Measurements from ENCODE around the gene NDST3. TPM values are rescaled to one million over a fixed set of nuclear protein-coding genes. Genes with fewer than 3 reads are reported as not detected.

NDST3 gene
- total RNA-seq, 2 donors from 2014 or later: 0.09 to 0.25 TPM

DNA sequence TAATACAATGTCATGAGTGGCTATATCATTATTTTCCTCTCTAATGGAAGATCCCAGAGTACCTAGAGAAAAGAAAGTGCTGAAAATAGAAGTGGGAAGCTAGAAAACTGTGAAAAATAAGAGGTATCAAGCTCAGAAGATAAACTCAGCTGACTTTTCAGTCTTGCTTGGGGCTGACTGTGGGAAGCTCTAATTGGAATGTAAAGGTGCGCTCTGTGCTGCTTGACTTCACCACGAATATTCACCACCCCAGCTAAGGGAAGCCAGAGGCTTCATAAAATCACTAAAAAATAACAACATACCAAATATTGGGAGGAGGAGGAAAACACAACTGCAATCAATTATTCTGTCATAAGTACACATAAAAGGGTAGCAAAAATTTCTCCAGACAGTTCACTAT is 25.1 kb downstream of the NDST3 start:
- ATAC-seq: no peak
- no peak for DNase-seq
- intact Hi-C loops (cut with DNase I, micrococcal nuclease): no loop called here

GRCh38 chr4:118076958-118077766 is 42.9 kb downstream of the NDST3 start:
- DNase-seq (peak in 1 of 2 donors; percentile 19), ATAC-seq (peak; percentile 61)
- intact Hi-C loops (cut with DNase I, micrococcal nuclease): no loop called here

GRCh38 chr4:118077767-118078105 is 43.5 kb downstream of the NDST3 start:
- DNase-seq: no peak
- intact Hi-C loops (cut with DNase I, micrococcal nuclease): no loop called here
- ATAC-seq: no peak

DNA sequence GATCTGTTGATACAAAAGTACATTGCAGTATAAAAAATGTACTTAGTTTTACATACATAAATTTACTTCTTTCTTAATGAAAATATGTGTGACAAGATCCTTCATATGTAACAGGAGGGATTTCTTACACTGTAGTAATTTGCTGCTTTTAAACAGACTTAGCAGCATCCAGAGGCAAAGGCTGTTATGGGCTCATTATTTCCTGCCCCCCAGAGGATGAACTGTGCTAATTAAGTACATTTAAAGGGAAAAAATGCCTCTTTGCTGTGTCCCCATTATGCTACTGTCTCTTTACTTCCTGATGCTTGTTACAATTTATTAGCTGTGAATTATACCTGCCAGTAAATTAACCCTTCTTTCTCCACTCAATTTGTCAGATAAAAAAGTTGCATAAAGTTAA is 47.1 kb downstream of the NDST3 start:
- no peak for ATAC-seq
- DNase-seq: no peak
- intact Hi-C loops (cut with DNase I, micrococcal nuclease): no loop called here

DNA sequence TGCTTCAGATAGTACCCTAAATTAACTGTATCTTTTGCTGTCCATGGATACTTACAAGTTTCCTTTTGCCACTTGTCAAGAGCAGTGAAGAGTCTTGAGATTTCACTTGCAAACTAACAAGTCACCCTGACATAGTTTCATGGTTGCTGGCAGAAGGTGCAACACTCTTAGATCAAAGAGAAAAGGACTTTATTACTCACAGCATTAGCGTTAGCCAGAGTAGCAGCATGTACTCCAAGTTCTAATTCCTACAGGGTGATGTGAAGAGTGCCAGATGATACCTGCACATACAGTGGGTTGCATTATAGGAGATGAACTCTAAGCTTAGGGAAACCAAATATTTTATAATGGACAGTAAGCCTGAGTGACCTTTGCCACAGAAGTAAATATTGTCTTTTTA is 47.9 kb downstream of the NDST3 start:
- intact Hi-C loops (cut with DNase I, micrococcal nuclease): no loop called here
- ATAC-seq: no peak

DNA sequence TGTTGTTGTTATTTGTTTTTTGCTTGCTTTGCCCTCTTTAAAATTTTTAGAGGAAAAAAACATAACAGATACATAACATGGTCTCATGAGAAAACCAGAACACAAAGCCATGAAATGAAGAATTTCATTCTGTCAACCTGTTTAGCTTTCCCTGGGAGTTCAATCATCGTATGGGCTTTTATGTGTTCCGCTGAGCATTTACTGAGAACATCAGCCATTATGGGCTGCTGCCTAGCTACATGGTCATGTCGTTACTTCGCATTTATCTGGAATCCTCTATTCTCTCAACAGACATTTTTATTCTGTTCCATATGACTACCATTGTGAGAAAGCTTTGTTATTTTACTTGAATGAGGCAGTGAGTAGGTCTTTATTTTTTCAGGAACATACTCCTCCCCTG is 51.4 kb downstream of the NDST3 start:
- ATAC-seq (no peak), DNase-seq (no peak)
- intact Hi-C loops (cut with DNase I, micrococcal nuclease): no loop called here

More for the DNA sequence above, 47.9 kb downstream of the NDST3 start:
- no peak for DNase-seq

- DNase-seq: no peak
- intact Hi-C loops (cut with DNase I, micrococcal nuclease): no loop called here
- no peak for ATAC-seq
Measured at GRCh38 chr4:118086344-118086743, 52.1 kb downstream of the NDST3 start.

GRCh38 chr4:118087366-118087765 is 53.1 kb downstream of the NDST3 start:
- intact Hi-C loops (cut with DNase I, micrococcal nuclease): no loop called here
- DNase-seq: no peak
- ATAC-seq: no peak

GRCh38 chr4:118099106-118099505 is 64.8 kb downstream of the NDST3 start:
- no peak for DNase-seq
- intact Hi-C loops (cut with DNase I, micrococcal nuclease): no loop called here
- ATAC-seq: no peak

GRCh38 chr4:118102195-118102594 is 67.9 kb downstream of the NDST3 start:
- ATAC-seq: no peak
- intact Hi-C loops (cut with DNase I, micrococcal nuclease): no loop called here
- no peak for DNase-seq

DNA sequence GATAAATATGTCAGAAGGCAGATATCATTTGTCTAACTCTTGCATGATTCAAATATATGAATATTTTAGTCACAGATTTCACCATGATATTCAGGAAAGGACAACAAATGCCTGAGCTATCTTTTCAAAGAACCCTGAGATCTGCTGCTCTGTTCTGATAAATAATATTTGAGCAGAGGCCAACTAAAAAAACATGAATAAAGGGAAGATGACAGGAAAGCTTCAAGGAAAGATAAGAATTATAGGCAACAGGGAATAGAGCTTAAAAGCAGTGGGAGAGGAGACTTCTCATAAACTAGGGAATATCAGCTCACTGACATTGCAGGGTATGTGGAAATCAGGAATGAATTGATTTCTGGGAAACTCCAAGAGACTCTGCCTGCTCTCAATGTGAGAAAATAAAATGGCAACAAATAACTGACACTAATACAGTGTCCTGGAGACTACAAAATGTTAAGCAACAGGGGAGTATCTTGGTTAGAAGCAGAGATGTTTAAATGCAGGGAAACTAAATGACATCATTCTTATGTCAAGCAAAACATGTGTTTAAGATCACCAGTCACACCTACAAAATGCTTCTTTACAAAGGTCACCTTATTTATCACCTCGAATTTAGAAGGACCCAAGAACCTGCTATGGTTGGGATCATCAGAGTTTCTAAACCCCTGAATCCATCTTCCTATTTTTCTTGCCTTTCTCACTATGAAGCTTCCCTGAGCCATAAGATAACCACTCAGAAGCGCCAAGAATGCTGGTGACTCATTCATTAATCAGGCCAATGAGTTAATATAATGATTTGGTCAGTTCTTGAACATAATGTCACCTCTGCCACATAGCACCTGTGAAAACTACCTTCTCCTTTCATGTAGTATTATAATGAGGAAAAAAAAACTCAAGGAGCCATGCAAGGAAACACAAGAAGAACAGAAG is 78.1 kb downstream of the NDST3 start:
- DNase-seq (no peak), ATAC-seq (no peak)
- intact Hi-C loops (cut with DNase I, micrococcal nuclease): no loop called here

GRCh38 chr4:118113220-118113619 is 78.9 kb downstream of the NDST3 start:
- no peak for DNase-seq
- peak; percentile 51 for ATAC-seq
- intact Hi-C loops (cut with DNase I, micrococcal nuclease): no loop called here

GRCh38 chr4:118114720-118115119 is 80.4 kb downstream of the NDST3 start:
- intact Hi-C loops (cut with DNase I, micrococcal nuclease): no loop called here
- no peak for ATAC-seq
- DNase-seq: no peak

DNA sequence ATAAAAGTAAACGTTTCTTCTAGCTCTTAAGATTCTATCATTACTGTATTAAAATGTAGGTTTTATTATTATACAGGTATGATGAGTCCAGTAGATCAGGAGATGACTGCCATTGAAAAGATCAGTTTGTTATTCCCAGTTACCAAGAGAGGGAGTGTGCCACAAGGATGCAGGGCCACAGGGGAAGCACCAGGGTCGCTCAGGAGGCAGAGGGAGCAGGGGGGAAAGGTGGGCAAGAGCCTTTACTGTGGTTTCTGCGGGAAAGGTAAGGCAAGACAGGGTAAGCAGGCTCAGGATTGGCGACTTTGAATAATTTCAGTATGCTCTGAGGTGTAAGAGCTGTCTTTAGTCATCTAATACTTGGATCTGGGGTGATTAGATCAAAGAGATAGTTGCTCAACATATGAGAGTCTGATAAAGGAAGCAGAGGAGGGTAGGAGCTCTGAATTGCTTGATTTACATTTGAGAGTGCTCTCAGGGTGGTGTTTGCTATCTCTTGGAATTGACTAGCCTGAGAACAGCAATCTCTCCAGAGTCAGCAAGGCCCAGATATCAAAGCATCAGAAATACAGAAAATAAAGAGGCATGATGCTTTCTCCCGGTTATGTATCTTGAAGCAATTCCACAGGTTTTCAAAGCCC is 86.0 kb downstream of the NDST3 start:
- DNase-seq (no peak), ATAC-seq (no peak)
- intact Hi-C loops (cut with DNase I, micrococcal nuclease): no loop called here

GRCh38 chr4:118124997-118125396 is 90.7 kb downstream of the NDST3 start:
- ATAC-seq (no peak), DNase-seq (no peak)
- intact Hi-C loops (cut with DNase I, micrococcal nuclease): no loop called here

DNA sequence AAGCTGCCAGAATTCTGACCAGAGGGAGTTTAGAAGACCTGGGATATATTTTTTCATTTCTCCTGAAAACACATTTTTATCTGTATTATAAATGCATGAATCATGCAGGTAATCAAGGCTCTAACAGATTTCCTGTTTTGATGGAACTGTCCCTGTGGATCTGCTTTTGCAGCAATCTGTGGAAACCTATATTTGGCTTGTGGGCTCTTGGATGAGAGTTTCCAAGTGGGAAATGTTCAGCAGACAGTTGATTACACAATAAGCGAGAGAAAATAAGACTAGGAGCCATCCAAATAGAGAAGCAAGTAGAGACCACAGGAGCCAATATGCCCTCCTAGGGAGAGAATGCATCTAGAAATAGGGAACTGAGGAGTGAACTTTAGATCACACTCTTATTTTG is 105.0 kb downstream of the NDST3 start:
- no peak for DNase-seq
- intact Hi-C loops (cut with DNase I, micrococcal nuclease): no loop called here
- no peak for ATAC-seq

DNA sequence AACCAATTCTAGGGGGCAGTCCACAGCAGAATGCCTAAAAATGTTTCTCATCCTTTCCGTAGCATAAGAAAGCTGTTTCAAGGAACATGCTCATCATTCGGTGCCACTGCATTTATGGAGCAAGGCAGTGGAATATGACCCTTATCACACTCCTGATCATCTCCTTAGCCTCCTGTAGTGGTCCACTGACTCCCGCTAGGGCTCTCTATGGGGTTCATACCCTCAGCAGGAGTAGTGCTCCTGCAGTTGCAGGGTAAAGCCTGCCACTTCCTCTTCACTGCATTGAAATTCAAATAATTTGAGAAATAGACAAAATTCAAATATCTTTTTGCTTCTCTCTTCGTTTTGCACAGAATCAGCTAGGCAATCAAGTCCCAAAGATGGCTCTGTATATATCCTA is 107.0 kb downstream of the NDST3 start:
- no peak for ATAC-seq
- intact Hi-C loops (cut with DNase I, micrococcal nuclease): no loop called here
- no peak for DNase-seq

GRCh38 chr4:118154649-118155048 is 120.4 kb downstream of the NDST3 start:
- intact Hi-C loops (cut with DNase I, micrococcal nuclease): no loop called here
- DNase-seq (no peak), ATAC-seq (no peak)

GRCh38 chr4:118155516-118155915 is 121.2 kb downstream of the NDST3 start:
- DNase-seq (no peak), ATAC-seq (no peak)
- intact Hi-C loops (cut with DNase I, micrococcal nuclease): no loop called here
